SKM-1 treated with dmso at 0.1 percent for 144 hours (cell line): Measurements from ENCODE around the gene DCUN1D2.
"Not testable (repeated sequence)": the region's sequence is repeated elsewhere in the genome, so short reads cannot be mapped to it uniquely, and the experiment has no call there.

ENCODE experiments used
- DNase-seq: peaks from one replicate; lab custom pipeline; 2025; ENCODE audit not compliant: unreplicated experiment; lab: John Stamatoyannopoulos, UW

The DCUN1D2 gene

DNA sequence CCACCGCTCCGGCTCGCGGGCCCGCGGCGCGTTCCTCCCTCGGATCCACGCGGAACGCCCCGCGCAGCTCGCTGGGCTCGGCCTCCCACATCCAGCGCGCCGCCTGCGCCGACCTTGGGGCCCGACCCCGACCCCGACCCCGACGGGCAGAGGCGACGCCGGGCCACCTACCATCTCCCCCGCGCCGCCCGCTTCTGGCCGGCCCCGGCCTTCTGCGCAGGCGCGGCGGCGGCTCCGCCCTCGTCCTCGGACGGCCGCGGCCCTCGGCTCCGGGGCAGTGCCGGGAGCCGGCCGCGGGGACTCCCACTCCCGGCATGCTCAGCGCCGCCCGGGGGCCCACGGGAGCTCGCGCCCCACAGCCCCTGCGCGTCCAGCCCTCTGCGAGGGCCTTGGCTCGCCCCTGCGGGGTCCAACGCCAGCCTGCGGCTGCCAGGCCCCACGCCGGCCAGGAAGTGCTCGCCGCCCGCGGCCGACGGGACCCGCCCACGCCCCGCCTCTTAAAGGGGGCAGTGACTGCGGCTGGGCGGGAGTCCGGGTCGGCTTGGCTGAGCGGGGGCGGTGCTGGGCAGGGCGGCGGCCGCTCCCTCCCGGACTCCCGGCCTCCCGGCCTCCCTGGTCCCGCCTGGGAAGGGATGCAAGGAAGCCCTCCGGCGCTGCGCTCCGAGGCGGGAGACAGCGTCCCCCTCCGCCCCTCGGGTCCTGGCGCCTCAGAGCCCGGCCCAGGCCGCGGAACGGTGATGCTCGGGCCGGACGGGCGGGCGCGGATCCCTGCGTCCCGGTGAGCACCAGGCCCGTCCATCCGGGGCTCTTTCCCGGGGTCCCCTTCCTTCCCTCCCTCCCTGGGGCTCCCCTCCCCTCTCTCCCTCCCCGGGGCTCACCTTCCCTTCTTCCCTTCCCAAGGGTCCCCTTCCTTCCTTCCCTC is at the start of gene DCUN1D2:
DCUN1D2 (minus strand) TSS at position 216 of the 922 bp plus-strand sequence; CDS start at position 174, 42 bp downstream.
- DNase-seq: peak; percentile 80

DNA sequence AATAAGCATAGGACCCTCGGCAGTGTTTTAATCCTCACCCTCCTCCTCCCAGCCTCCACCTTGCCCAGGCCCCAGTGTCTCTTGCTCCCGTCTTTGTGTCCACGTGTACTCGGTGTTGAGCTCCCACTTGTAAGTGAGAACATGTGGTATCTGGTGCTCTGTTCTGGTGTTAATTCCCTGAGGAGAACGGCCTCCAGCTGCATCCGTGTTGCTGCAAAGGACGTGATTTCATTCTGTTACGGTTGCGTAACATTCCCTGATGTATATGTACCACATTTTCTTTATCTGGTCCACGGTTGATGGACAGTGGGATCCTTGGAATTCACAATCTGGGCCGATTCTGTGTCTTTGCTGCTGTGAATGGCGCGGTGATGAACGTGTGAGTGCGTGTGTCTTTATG is 49.3 kb upstream of the DCUN1D2 start:
- no peak for DNase-seq

GRCh38 chr13:113539176-113539575 is 48.7 kb upstream of the DCUN1D2 start:
- no peak for DNase-seq

DNA sequence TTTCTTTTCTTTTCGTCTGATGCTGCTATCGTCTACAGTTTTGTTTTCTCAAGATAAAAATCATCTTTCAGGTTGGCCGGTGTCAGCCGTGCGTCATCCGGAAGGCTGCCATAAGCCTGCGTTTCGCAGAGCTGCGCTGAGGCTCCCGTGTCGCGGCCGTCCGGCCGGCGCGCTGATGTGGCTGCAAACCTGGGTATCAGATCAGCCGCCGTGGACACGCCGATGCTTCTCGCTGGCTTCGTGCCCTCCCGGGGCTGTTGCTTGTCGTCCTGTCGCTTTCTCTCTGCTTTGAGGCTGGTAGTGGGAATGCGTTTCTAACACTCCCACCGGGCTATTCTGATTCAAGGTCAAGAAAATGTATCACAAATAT is 48.2 kb upstream of the DCUN1D2 start:
- DNase-seq: no peak

DNA sequence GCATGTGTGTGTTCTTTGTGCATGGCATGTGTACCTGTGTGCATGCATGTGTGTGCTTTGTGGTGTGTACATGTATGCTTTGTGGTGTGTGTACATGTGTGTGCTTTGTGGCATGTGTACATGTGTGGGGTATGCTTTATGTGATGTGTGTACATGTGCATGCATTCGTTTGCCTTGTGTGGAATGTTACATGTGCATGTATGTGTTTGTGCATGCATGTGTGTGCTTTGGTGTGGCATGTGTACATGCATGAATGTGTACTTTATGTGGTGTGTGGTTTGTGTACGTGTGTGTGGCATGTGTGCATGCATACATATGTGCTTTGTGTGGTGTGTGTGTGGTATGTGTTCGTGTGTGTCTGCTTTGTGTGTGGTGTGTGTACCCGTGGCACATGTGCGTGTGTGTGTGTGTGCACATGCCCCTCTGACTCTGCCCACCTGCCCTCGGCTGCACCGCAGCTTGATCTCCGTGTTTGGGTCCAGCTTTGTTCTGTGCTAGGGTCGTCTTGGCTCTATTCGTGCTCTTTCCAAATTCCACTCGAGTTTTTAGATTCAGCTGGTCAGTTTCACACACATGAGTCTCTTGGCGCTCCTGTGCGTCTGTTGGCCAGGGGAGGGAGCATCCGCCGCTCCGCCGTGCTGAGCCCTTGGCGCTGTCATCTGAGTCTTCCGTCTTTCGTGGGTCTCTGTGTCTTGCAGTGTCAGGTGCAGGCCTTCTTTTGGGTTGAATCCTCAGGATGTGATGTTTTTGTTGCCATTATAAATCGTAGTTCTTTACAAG is 47.6 kb upstream of the DCUN1D2 start:
- no peak for DNase-seq

DNA sequence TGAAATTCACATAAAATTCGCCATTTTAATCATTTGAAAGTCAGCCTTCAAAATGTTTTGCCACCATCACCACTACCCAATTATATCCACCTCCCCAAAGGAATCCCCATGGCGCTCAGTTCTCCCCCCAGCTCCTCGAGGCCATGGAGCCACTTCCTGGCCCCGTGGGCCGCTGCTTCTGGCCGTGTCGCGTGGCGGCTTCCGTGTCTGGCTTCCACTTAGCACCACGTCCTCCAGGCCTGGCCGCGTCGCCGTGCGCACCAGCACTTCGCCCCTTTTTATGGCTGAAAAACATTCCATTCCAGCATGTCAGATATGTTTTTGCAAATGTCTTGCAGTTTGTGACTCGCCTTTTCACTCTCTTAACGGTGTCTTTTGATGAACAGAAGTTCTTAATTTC is 46.7 kb upstream of the DCUN1D2 start:
- no peak for DNase-seq

DNA sequence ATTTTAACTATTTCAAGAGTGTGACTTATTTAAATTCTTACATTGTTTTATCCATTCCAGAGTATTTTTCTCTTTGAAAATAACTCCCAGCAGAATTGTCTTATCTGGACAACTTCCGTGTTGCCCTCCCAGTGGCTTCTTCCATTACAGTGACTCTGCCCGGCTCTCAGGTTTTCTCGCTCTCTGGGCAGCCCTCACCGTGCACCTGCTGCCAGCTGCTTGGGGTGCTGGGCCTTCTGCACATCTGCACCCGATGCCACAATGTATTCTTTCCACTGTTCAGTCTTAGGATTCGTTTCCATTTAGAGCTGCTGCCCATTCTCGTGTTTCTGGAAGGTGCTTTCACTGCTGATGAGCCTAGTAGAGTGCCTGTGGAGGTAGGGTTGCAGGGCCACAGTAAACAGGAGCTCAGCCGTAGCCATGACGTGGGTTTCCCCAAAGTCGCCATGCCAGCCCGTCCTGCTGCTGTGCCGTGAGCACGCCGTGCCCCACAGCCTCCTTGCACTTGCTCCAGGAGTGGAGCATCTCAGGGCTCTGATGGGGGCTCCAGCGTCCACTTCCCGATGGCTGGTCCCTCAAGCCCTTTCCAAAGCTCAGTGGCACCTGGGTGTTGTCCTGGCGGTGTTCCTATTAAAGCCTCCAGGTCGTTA is 46.1 kb upstream of the DCUN1D2 start:
- DNase-seq: no peak

GRCh38 chr13:113535381-113535781 is 44.9 kb upstream of the DCUN1D2 start:
- DNase-seq: no peak

DNA sequence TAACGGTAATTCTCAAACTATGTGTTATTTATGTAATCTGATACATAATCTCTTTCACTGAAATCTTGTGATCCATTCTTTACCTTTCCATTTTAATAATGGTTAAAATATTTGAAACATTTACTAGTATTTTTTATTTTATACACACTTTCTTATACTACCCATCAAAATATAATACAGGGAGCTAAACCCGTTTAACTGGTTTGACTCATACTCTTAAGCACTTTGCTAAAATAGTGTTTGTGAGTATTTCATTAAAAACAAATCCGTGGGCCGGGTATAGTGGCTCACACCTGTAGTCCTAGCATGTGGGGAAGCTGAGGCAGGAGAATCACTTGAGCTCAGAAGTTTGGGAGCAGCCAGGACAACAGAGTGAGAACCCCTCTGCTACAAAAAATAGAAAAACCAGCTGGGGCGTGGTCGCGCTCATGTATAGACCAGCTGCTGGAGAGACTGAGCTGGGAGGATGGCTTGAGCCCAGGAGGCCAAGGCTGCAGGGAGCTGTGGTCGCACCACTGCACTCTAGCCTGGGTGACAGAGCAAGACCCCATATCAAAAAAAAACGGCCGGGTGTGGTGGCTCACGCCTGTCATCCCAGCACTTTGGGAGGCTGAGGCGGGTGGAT is 43.8 kb upstream of the DCUN1D2 start:
- DNase-seq: no peak

- no peak for DNase-seq
Observed at GRCh38 chr13:113533161-113533840, 42.8 kb upstream of the DCUN1D2 start.

DNA sequence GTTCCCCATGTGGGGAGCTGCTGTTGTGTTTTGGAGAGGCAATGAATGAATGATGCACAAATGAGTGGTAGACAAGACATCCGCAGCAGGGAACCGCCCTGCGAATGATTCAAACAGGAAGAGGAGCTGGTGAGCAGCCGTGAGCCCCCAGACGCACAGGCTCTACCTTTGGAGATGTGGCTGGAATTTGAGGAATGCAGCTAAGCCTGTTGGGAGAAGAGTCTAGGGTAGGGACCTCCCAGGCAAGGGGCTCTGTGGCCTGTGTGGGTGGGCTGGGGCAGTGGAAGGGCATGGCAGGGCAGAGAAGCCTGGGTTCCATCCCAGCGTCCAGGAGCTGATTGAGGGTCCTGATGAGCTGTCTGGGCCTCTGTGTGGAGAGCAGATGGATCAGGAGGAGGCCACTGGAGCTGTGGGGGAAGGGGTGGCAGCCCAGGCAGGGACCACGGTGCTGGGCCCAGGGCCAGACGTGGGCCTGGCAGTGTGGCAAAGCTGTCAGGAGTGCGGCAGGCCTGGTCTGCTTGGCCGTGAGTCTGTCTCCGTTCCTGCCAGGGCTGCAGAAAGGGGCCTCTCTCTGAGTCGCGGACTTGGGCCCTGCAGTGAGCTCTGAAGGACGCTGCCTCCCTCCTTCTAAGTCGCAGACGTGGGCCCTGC is 41.8 kb upstream of the DCUN1D2 start:
- no peak for DNase-seq

- no peak for DNase-seq
Observed at GRCh38 chr13:113531041-113531873, 40.7 kb upstream of the DCUN1D2 start.

- no peak for DNase-seq
Observed at GRCh38 chr13:113528813-113529180, 38.3 kb upstream of the DCUN1D2 start.

- DNase-seq: no peak
Observed at GRCh38 chr13:113528101-113528812, 37.7 kb upstream of the DCUN1D2 start.

- peak; percentile 12 for DNase-seq
Observed at GRCh38 chr13:113527272-113527958, 36.9 kb upstream of the DCUN1D2 start.

DNA sequence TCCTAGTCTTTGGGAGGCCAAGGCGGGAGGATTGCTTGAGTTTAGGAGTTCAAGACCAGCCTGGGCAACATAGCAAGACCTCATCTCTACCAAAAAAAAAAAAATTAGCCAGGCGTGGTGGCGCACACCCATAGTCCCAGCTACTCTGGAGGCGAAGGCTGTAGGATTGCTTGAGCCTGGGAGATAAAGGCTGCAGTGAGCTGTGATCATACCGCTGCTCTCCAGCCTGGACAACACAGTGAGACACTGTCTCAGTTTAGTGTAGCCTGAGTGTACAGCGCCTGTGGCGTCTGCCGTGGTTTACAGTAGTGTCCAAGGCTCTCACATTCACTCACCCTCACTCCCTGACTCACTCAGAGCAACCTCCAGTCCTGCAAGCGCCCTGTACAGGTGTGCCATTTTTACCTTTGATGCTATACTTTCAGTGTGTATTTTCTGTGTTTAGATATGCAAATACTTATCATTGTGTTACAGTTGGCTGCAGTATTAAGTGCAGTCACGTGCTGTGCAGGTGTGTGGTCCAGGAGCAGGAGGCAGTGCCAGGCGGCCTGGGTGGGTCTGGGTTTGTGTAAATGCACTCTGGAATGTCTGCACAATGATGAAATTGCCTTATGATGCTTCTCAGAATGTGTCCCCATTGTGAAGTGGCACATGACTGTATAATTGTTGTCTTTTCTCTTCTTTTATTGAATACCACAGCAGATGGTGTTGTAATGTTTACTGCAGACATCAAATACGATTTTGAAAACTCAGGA is 36.1 kb upstream of the DCUN1D2 start:
- DNase-seq: no peak

- DNase-seq: not testable (repeated sequence)
Observed at GRCh38 chr13:113522438-113522837, 31.9 kb upstream of the DCUN1D2 start.
